GM10248 (cell line): ENCODE results near the gene VMO1.
A peak's percentile ranks its signal among the peaks of the same experiment; 100 is the strongest.

ENCODE experiments used
- CTCF ChIA-PET: fragments of 300-600 bp; sonication (Branson Sonifier 250); formaldehyde crosslinking; extraction: SDS; loops from one replicate; lab custom pipeline; 2021; ENCODE audit warnings: antibody characterized with exemption; lab: Yijun Ruan, JAX
- POLR2A ChIA-PET: fragments of 350-650 bp; sonication (Branson Sonifier 250); formaldehyde crosslinking; extraction: SDS; loops from one replicate; lab custom pipeline; 2020; ENCODE audit warnings: antibody characterized with exemption; lab: Yijun Ruan, JAX
- DNase-seq: peaks from one replicate; pipeline ENCODE4 v3.0.0; 2012; ENCODE audit errors: extremely low spot score
- TF ChIP-seq, protein P1 (sequence below): IDR thresholded peaks from 2 replicates; pipeline ENCODE4 v1.5.1; 2012; ENCODE audit warnings: mild to moderate bottlenecking, low read depth; ENCODE audit errors: extremely low read depth, missing control alignments, control extremely low read depth

VMO1 gene

GRCh38 chr17:4789951-4790704 is 4.0 kb upstream of the VMO1 start:
- DNase-seq = peak; percentile 93
- TF ChIP-seq, protein P1, sequence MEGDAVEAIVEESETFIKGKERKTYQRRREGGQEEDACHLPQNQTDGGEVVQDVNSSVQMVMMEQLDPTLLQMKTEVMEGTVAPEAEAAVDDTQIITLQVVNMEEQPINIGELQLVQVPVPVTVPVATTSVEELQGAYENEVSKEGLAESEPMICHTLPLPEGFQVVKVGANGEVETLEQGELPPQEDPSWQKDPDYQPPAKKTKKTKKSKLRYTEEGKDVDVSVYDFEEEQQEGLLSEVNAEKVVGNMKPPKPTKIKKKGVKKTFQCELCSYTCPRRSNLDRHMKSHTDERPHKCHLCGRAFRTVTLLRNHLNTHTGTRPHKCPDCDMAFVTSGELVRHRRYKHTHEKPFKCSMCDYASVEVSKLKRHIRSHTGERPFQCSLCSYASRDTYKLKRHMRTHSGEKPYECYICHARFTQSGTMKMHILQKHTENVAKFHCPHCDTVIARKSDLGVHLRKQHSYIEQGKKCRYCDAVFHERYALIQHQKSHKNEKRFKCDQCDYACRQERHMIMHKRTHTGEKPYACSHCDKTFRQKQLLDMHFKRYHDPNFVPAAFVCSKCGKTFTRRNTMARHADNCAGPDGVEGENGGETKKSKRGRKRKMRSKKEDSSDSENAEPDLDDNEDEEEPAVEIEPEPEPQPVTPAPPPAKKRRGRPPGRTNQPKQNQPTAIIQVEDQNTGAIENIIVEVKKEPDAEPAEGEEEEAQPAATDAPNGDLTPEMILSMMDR = peak; percentile 68
- POLR2A ChIA-PET = interaction anchor here (1.3 to 1.5 kb wide), 2 partner anchors 17 to 233 kb away, joined by 3 to 4 read pairs; partner anchors contain the start of gene PLD2
- CTCF ChIA-PET = interaction anchor here (0.6 to 2.5 kb wide), 36 partner anchors 10 to 223 kb away, joined by 3 to 21 read pairs (median 6); partner anchors contain the start of genes ARRB2, C17orf107, C17orf114 and CHRNE

DNA sequence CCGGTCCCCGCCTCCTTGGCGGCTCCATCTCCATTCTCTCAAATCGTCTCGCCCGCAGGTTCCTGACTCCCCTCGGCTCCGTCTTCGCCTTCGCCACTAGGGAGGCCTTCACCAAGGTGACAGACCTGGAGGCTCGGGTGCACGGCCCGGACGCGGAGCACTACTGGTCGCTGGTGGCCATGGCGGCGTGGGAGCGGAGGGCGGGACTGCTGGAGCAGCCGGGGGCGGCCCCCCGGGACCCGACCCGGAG is 3.5 kb upstream of the VMO1 start:
- ChIA-PET POLR2A (interaction anchor here (1.3 to 1.5 kb wide), 2 partner anchors 17 to 232 kb away, joined by 3 to 4 read pairs; partner anchors contain the start of gene PLD2), CTCF (interaction anchor here (0.6 to 2.5 kb wide), 30 partner anchors 10 to 222 kb away, joined by 3 to 21 read pairs (median 6); partner anchors contain the start of genes ARRB2, C17orf107, C17orf114 and CHRNE)
- TF ChIP-seq, protein P1 = no peak
- DNase-seq = no peak

DNA sequence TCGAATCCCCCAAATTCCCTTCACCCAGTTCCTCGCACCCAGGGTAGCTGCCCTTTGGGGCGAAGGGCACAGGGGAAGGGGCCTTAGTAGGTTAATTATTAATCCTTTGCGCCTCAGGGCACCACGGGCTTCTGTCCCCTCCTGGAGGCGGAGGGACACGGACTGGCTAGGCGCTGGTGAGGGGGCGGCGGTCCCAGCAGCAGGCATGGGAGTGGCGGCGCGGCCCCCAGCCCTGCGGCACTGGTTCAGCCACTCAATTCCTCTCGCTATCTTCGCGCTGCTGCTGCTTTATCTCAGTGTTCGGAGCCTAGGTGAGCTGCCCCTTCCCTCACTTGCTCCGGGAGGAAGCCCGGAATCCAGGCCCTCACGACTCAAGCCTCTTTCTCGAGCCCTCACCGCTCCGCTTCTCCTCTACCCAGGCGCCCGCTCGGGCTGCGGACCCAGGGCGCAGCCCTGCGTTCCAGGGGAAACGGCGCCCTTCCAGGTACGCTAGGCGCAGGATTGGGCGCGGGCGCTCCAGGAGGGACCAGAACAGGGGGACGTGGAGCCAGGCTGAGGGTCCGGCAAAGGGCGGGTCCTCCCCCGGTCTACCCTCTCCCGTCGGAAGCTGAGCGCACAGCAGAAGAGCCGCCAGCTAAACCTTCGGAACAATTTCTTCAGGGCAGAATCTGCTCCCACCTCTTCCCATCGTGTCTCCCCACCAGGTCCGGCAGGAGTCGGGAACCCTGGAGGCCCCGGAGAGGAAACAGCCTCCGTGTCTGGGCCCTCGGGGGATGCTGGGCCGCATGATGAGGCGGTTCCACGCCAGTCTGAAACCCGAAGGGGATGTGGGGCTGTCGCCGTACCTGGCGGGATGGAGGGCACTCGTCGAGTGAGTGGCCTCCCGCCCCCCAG is 2.9 kb upstream of the VMO1 start, which contains the start of gene GLTPD2:
Gene GLTPD2 (plus strand): TSS at position 158 of the 894 bp plus-strand sequence. CDS start 48 bp downstream, at position 206.
- POLR2A ChIA-PET = interaction anchor here (1.5 kb wide), 1 partner anchor 232 kb away, joined by 3 read pairs; no protein-coding TSS in a partner anchor

GRCh38 chr17:4788159-4788806 is 2.1 kb upstream of the VMO1 start:
- CTCF ChIA-PET = interaction anchor here (0.8 to 2.5 kb wide), 6 partner anchors 9 to 115 kb away, joined by 3 to 9 read pairs (median 4); partner anchors contain the start of genes ARRB2, C17orf107 and CHRNE
- DNase-seq = no peak
- TF ChIP-seq, protein P1 = no peak
- POLR2A ChIA-PET = no interaction called here

More for the DNA sequence above, 2.9 kb upstream of the VMO1 start, which contains the start of gene GLTPD2:
- TF ChIP-seq, protein P1 = no peak
- CTCF ChIA-PET = interaction anchor here (0.6 to 2.5 kb wide), 27 partner anchors 9 to 222 kb away, joined by 3 to 21 read pairs (median 6); partner anchors contain the start of genes ARRB2, C17orf107, C17orf114 and CHRNE
- DNase-seq = no peak

GRCh38 chr17:4786516-4786915 is 352 bp upstream of the VMO1 start:
- DNase-seq = no peak
- POLR2A ChIA-PET = interaction anchor here (0.6 kb wide), 1 partner anchor 55 kb away, joined by 10 read pairs; no protein-coding TSS in a partner anchor
- TF ChIP-seq, protein P1 = no peak
- CTCF ChIA-PET = interaction anchor here (1.0 to 1.2 kb wide), 2 partner anchors 12 to 102 kb away, joined by 3 read pairs; no protein-coding TSS in a partner anchor
